OCI-LY1 (cell line): ENCODE data around the gene CDC42BPA.

Experiments used
- EZH2 ChIP-seq: fragments of 200-600 bp; sonication (generic), shearing (Covaris generic); IDR thresholded peaks from 2 replicates; pipeline ENCODE4 v1.8.0; 2017; ENCODE audit warnings: borderline replicate concordance, mixed run types, mild to moderate bottlenecking, antibody characterized with exemption, low read length, moderate library complexity, mixed read lengths
- TF ChIP-seq, protein P1 (sequence below): fragments of 200-600 bp; sonication (generic), shearing (Covaris generic); IDR thresholded peaks from 2 replicates; pipeline ENCODE4 v1.5.1; 2017; ENCODE audit warnings: mild to moderate bottlenecking, antibody characterized with exemption, low read length, moderate library complexity, mixed read lengths

- TF ChIP-seq, protein P1, sequence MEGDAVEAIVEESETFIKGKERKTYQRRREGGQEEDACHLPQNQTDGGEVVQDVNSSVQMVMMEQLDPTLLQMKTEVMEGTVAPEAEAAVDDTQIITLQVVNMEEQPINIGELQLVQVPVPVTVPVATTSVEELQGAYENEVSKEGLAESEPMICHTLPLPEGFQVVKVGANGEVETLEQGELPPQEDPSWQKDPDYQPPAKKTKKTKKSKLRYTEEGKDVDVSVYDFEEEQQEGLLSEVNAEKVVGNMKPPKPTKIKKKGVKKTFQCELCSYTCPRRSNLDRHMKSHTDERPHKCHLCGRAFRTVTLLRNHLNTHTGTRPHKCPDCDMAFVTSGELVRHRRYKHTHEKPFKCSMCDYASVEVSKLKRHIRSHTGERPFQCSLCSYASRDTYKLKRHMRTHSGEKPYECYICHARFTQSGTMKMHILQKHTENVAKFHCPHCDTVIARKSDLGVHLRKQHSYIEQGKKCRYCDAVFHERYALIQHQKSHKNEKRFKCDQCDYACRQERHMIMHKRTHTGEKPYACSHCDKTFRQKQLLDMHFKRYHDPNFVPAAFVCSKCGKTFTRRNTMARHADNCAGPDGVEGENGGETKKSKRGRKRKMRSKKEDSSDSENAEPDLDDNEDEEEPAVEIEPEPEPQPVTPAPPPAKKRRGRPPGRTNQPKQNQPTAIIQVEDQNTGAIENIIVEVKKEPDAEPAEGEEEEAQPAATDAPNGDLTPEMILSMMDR = no peak
- no peak for TF ChIP-seq EZH2
Observed at GRCh38 chr1:227253065-227253464, 65.2 kb downstream of the CDC42BPA start.
